CD4-positive, alpha-beta T cell (primary cell): ENCODE measurements around the gene ELP4. TPM values are rescaled to one million over a fixed set of nuclear protein-coding genes. Genes with fewer than 3 reads are reported as not detected.

Experiments used
- ATAC-seq: fragments of 200-7000 bp; cut with Tn5 transposase; one replicate; pipeline ENCODE4 v1.10.0; 2022; ENCODE audit warnings: mild to moderate bottlenecking; ENCODE audit not compliant: poor library complexity
- CTCF ChIA-PET: fragments of 350-600 bp; sonication (Branson Sonifier 250); formaldehyde crosslinking; loops from one replicate; lab custom pipeline; 2021; ENCODE audit warnings: antibody characterized with exemption, inconsistent platforms; lab: Charles Lee
- POLR2A ChIA-PET: fragments of 350-600 bp; sonication (Branson Sonifier 250); formaldehyde crosslinking; loops from one replicate; lab custom pipeline; 2021; ENCODE audit warnings: antibody characterized with exemption, inconsistent platforms; lab: Charles Lee
- DNase-seq, 14 experiments: peaks; one replicate each; pipeline ENCODE4 v3.0.0-alpha.2; 2013 to 2020; ENCODE audit warnings: mixed read lengths in 2 of 14
- H3K27ac ChIP-seq, 2 donors: one replicate each; pipeline versions ENCODE4 v1.5.1 to v1.7.0; 2013; ENCODE audit warnings: low read length in 2 of 2, low read depth in 1 of 2, mild to moderate bottlenecking in 1 of 2
- H3K27me3 ChIP-seq, 2 experiments: 1 replicate in 1 of 2; 2 replicates in 1 of 2; pipeline versions ENCODE4 v1.6.1 to v1.7.0; 2013; ENCODE audit warnings: low read length in 2 of 2, control low read depth in 1 of 2, mild to moderate bottlenecking in 1 of 2, moderate library complexity in 1 of 2; ENCODE audit not compliant: insufficient read depth in 2 of 2, control insufficient read depth in 1 of 2
- H3K36me3 ChIP-seq: one replicate; pipeline ENCODE4 v1.6.1; 2013; ENCODE audit warnings: low read length, control low read depth; ENCODE audit not compliant: insufficient read depth
- H3K4me1 ChIP-seq: one replicate; pipeline ENCODE4 v1.6.1; 2013; ENCODE audit warnings: low read length, control low read depth; ENCODE audit not compliant: insufficient read depth
- H3K4me3 ChIP-seq: one replicate; pipeline ENCODE4 v1.5.1; 2013; ENCODE audit warnings: mild to moderate bottlenecking, low read length, moderate library complexity
- H3K9me3 ChIP-seq, 2 experiments: 1 replicate in 1 of 2; 2 replicates in 1 of 2; pipeline versions ENCODE4 v1.6.1 to v1.7.0; 2013; ENCODE audit warnings: low read length in 2 of 2, mild to moderate bottlenecking in 2 of 2, control low read depth in 1 of 2, moderate library complexity in 1 of 2; ENCODE audit not compliant: control insufficient read depth in 1 of 2, insufficient read depth in 1 of 2
- H3K27ac Mint-ChIP-seq: one replicate; pipeline ENCODE4 v1.8.0; 2020; ENCODE audit warnings: mixed read lengths
- H3K27me3 Mint-ChIP-seq: one replicate; pipeline ENCODE4 v1.8.0; 2021; ENCODE audit warnings: mixed read lengths
- H3K36me3 Mint-ChIP-seq: one replicate; pipeline ENCODE4 v1.8.0; 2021; ENCODE audit warnings: low read depth, mixed read lengths
- H3K4me1 Mint-ChIP-seq: one replicate; pipeline ENCODE4 v1.8.0; 2021; ENCODE audit warnings: low read depth, mixed read lengths
- H3K4me3 Mint-ChIP-seq: one replicate; pipeline ENCODE4 v1.8.0; 2020; ENCODE audit warnings: mild to moderate bottlenecking, mixed read lengths
- H3K9me3 Mint-ChIP-seq: one replicate; pipeline ENCODE4 v1.8.0; 2020; ENCODE audit warnings: mixed read lengths
- intact Hi-C, 2 experiments: fragments of 100-400 bp; cut with DNase I in 1 of 2; cut with micrococcal nuclease in 1 of 2; formaldehyde crosslinking; loops; one replicate each; pipeline versions ENCODE4 v1.15.1 to v1.9.0; 2023 to 2025; cut with DNase I, micrococcal nuclease
- total RNA-seq, 174 experiments: library from RNA in 2 of 174; stranded (reverse) in 2 of 174; gene quantifications; one replicate each; pipeline ENCODE4 v1.2.3 and lab custom pipeline; 2021 to 2026
- TF ChIP-seq, protein P1 (sequence below): fragments of 200-600 bp; IDR thresholded peaks from one replicate; pipeline ENCODE4 v1.8.0; 2022; ENCODE audit warnings: antibody characterized with exemption, mild to moderate bottlenecking

Gene ELP4
- total RNA-seq, 2 experiments from 2014 or later = 9.5 to 10.3 TPM

DNA sequence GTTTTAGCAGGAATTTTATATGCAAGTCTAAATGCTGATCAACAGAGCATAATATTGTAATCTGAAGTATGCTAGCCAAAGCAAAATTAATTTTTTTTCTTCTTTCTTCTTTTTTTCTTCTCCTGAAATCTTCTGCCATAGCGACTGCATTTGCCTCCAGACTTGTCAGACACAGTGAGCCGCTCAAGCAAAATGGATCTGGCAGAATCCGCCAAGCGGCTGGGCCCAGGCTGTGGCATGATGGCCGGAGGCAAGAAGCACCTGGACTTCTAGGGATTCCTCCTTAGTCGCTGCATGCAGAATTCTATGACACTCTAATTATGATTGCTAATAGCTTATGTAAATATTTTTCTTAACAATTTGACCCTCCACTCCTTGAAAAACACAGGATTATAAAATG, 273.7 kb downstream of the ELP4 start:
- ChIA-PET POLR2A (no interaction called here), CTCF (no interaction called here)
- Mint-ChIP-seq H3K27me3 (no peaks in the 10 kb centered on the region), H3K4me3 (no peak overlapping the region), H3K9me3 (no peaks in the 10 kb centered on the region), H3K4me1 (no peaks in the 10 kb centered on the region), H3K36me3 (peaks cover 30% of the 10 kb centered on the region), H3K27ac (no peak overlapping the region)
- Histone ChIP-seq H3K27me3 (no peaks in the 10 kb centered on the region), H3K4me3 (no peak overlapping the region), H3K9me3 (no peaks in the 10 kb centered on the region), H3K27ac (no peak overlapping the region), H3K4me1 (no peaks in the 10 kb centered on the region), H3K36me3 (no peaks in the 10 kb centered on the region)
- ATAC-seq (no peak), DNase-seq (no peak)
- TF ChIP-seq, protein P1, sequence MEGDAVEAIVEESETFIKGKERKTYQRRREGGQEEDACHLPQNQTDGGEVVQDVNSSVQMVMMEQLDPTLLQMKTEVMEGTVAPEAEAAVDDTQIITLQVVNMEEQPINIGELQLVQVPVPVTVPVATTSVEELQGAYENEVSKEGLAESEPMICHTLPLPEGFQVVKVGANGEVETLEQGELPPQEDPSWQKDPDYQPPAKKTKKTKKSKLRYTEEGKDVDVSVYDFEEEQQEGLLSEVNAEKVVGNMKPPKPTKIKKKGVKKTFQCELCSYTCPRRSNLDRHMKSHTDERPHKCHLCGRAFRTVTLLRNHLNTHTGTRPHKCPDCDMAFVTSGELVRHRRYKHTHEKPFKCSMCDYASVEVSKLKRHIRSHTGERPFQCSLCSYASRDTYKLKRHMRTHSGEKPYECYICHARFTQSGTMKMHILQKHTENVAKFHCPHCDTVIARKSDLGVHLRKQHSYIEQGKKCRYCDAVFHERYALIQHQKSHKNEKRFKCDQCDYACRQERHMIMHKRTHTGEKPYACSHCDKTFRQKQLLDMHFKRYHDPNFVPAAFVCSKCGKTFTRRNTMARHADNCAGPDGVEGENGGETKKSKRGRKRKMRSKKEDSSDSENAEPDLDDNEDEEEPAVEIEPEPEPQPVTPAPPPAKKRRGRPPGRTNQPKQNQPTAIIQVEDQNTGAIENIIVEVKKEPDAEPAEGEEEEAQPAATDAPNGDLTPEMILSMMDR = no peak
- intact Hi-C loops = no loop called here

DNA sequence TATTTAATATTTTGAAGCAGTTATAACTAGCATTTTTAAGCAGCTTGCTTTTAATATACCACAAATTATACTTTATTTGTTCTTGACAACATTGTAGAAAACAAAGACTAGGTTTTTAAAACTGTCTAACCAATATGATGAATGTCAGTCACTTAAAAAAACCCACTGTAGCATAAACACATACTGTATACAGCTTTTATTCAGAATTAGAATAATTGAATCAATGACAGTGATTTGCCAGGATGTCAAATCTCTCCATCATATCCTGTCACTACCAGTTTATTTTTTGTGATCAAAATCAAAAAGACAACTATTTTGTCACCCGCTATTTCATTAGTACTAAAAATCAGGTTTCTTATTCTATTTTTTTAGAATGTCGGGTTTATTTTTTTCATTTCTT, 275.0 kb downstream of the ELP4 start:
- H3K27me3 ChIP-seq = no peaks in the 10 kb centered on the region
- no peak overlapping the region for H3K4me3 ChIP-seq
- ChIA-PET POLR2A (no interaction called here), CTCF (no interaction called here)
- intact Hi-C loops = no loop called here
- H3K4me3 Mint-ChIP-seq = no peak overlapping the region
- no peak overlapping the region for H3K27ac ChIP-seq
- H3K36me3 Mint-ChIP-seq = peaks cover 25% of the 10 kb centered on the region
- H3K9me3 Mint-ChIP-seq = no peaks in the 10 kb centered on the region
- no peaks in the 10 kb centered on the region for H3K9me3 ChIP-seq
- no peaks in the 10 kb centered on the region for H3K4me1 Mint-ChIP-seq
- H3K4me1 ChIP-seq = no peaks in the 10 kb centered on the region
- DNase-seq (no peak), ATAC-seq (no peak)
- no peaks in the 10 kb centered on the region for H3K27me3 Mint-ChIP-seq
- H3K36me3 ChIP-seq = no peaks in the 10 kb centered on the region
- H3K27ac Mint-ChIP-seq = no peak overlapping the region
- TF ChIP-seq, protein P1 = no peak

DNA sequence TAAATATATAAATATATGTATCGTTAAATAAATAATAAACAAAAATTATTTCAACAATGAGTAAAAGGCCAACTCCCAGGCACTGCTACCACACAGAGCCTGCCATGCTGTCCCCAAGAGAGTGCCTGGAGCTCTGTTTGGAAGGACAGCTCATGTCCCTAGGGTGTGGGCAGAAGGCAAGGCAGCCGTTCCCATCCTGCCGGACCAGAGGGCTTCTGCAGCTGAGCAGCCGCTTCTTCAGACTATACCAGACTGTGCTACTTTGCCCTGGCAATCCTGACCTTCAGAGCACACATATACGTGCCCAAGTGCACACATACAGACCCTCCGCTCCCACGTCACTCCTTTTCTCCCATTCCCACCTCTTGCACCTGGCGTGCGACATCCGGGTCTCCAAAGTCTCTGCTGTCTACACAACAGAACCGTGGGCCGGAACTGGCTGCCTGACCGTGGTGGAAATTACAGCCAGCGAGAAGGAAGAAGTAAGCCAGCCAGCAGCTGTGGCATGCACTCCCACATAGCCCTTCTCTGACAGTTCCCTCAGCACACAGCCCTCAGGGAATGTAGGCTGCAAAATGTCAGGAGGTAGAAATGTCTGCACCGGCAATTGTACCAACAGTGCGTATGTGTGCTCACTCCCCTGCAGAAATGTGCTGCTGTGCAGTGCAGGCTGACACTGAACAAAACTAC, 277.6 kb downstream of the ELP4 start:
- intact Hi-C loops = no loop called here
- DNase-seq (no peak), ATAC-seq (no peak)
- Mint-ChIP-seq H3K36me3 (peaks cover 9% of the 10 kb centered on the region), H3K27ac (no peak overlapping the region), H3K9me3 (no peaks in the 10 kb centered on the region), H3K27me3 (peaks cover 18% of the 10 kb centered on the region), H3K4me3 (no peak overlapping the region), H3K4me1 (no peaks in the 10 kb centered on the region)
- Histone ChIP-seq H3K27ac (no peak overlapping the region), H3K4me3 (no peak overlapping the region), H3K9me3 (no peaks in the 10 kb centered on the region), H3K27me3 (no peaks in the 10 kb centered on the region), H3K36me3 (no peaks in the 10 kb centered on the region), H3K4me1 (no peaks in the 10 kb centered on the region)
- CTCF ChIA-PET = no interaction called here
- TF ChIP-seq, protein P1 = no peak
- POLR2A ChIA-PET = no interaction called here
